IMR-90 (cell line): ENCODE data around the gene MAFG. TPM values are rescaled to one million over a fixed set of nuclear protein-coding genes. Genes with fewer than 3 reads are reported as not detected.

ENCODE experiments used
- ATAC-seq: fragments of 200-7000 bp; cut with Tn5 transposase; 2 replicates; pipeline ENCODE4 v1.9.1; 2020; ENCODE audit warnings: low read depth, mild to moderate bottlenecking, moderate library complexity
- BruUV-seq: library from RNA; stranded (reverse); fragments of 400-500 nt; replicated peaks from 2 replicates; lab custom pipeline; 2021; lab: Mats Ljungman, UMichigan
- CTCF ChIA-PET: fragments of 300-600 bp; formaldehyde crosslinking; extraction: SDS; loops from one replicate; lab custom pipeline; 2021; ENCODE audit warnings: antibody characterized with exemption; lab: Yijun Ruan, JAX
- POLR2A ChIA-PET: fragments of 300-600 bp; sonication (Branson Sonifier 250); formaldehyde crosslinking; loops from one replicate; lab custom pipeline; 2022; ENCODE audit warnings: antibody characterized with exemption; ENCODE audit not compliant: unreplicated experiment; lab: Charles Lee
- DNase-seq: peaks from one replicate; pipeline ENCODE4 v3.0.0; 2013
- H2AFZ ChIP-seq: replicated peaks from 2 replicates; pipeline ENCODE3; 2013; ENCODE audit warnings: low read length, mild to moderate bottlenecking; ENCODE audit not compliant: poor library complexity
- H2AK5ac ChIP-seq: 2 replicates; pipeline ENCODE4 v1.6.1; 2013; ENCODE audit warnings: low read depth, low read length, inconsistent platforms
- H2AK9ac ChIP-seq: replicated peaks from 2 replicates; pipeline ENCODE3; 2013; ENCODE audit warnings: mild to moderate bottlenecking, low read depth, low read length, moderate library complexity; ENCODE audit not compliant: poor library complexity
- H2BK120ac ChIP-seq: 2 replicates; pipeline ENCODE4 v1.6.1; 2013; ENCODE audit warnings: low read depth, low read length, inconsistent platforms
- H2BK15ac ChIP-seq: 3 replicates; pipeline ENCODE4 v1.6.1; 2013; ENCODE audit warnings: low read depth, low read length, inconsistent platforms
- H2BK20ac ChIP-seq: 2 replicates; pipeline ENCODE4 v1.6.1; 2013; ENCODE audit warnings: low read depth, mild to moderate bottlenecking, inconsistent platforms, low read length, moderate library complexity
- H2BK5ac ChIP-seq: 2 replicates; pipeline ENCODE4 v1.6.1; 2013; ENCODE audit warnings: mild to moderate bottlenecking, low read depth, low read length, inconsistent platforms; ENCODE audit not compliant: poor library complexity, severe bottlenecking
- H3K14ac ChIP-seq: replicated peaks from 2 replicates; pipeline ENCODE4 v1.6.1; 2013; ENCODE audit warnings: low read depth, low read length, inconsistent platforms
- H3K18ac ChIP-seq: 2 replicates; pipeline ENCODE4 v1.6.1; 2013; ENCODE audit warnings: low read depth, low read length, control low read depth
- H3K23ac ChIP-seq: 2 replicates; pipeline ENCODE4 v1.6.1; 2013; ENCODE audit warnings: low read depth, low read length, inconsistent platforms
- H3K27ac ChIP-seq: 2 replicates; pipeline ENCODE4 v1.5.1; 2013; ENCODE audit warnings: mild to moderate bottlenecking, control low read depth, low read length; ENCODE audit not compliant: insufficient read depth
- H3K27me3 ChIP-seq: 2 replicates; pipeline ENCODE4 v1.6.1; 2013; ENCODE audit warnings: low read length; ENCODE audit not compliant: control insufficient read depth, insufficient read depth
- H3K36me3 ChIP-seq: 2 replicates; pipeline ENCODE4 v1.6.1; 2013; ENCODE audit warnings: low read length, mixed read lengths; ENCODE audit not compliant: control insufficient read depth, insufficient read depth
- H3K4ac ChIP-seq: 2 replicates; pipeline ENCODE4 v1.6.1; 2013; ENCODE audit warnings: low read depth, low read length, inconsistent platforms
- H3K4me1 ChIP-seq: 2 replicates; pipeline ENCODE4 v1.6.1; 2013; ENCODE audit warnings: low read length, mixed read lengths; ENCODE audit not compliant: control insufficient read depth, insufficient read depth
- H3K4me2 ChIP-seq: 2 replicates; pipeline ENCODE4 v1.6.1; 2013; ENCODE audit warnings: low read depth, mild to moderate bottlenecking, control low read depth, low read length, moderate library complexity
- H3K4me3 ChIP-seq: 2 replicates; pipeline ENCODE4 v1.5.1; 2013; ENCODE audit warnings: low read depth, mild to moderate bottlenecking, control low read depth, low read length, moderate library complexity; ENCODE audit not compliant: insufficient read depth
- H3K56ac ChIP-seq: 2 replicates; pipeline ENCODE4 v1.6.1; 2013; ENCODE audit warnings: low read length, inconsistent platforms; ENCODE audit not compliant: insufficient read depth; ENCODE audit errors: extremely low read depth
- H3K79me1 ChIP-seq, 2 experiments: 2 replicates each; pipeline ENCODE4 v1.6.1; 2013; ENCODE audit warnings: low read length in 2 of 2, inconsistent platforms in 1 of 2, low read depth in 1 of 2
- H3K9ac ChIP-seq: 2 replicates; pipeline ENCODE4 v1.6.1; 2013; ENCODE audit warnings: low read depth, low read length, control low read depth
- H3K9me1 ChIP-seq: 2 replicates; pipeline ENCODE4 v1.6.1; 2013; ENCODE audit warnings: low read length, inconsistent platforms; ENCODE audit not compliant: insufficient read depth
- H3K9me3 ChIP-seq: 2 replicates; pipeline ENCODE4 v1.6.1; 2013; ENCODE audit warnings: low read length; ENCODE audit not compliant: control insufficient read depth, insufficient read depth
- H4K20me1 ChIP-seq: 2 replicates; pipeline ENCODE4 v1.6.1; 2013; ENCODE audit warnings: low read length, inconsistent platforms; ENCODE audit not compliant: insufficient read depth
- H4K5ac ChIP-seq: 2 replicates; pipeline ENCODE4 v1.6.1; 2013; ENCODE audit warnings: mild to moderate bottlenecking, low read depth, low read length, control low read depth
- H4K8ac ChIP-seq, 2 experiments: 2 replicates each; pipeline ENCODE4 v1.6.1; 2013; ENCODE audit warnings: low read depth in 2 of 2, low read length in 2 of 2, control low read depth in 1 of 2, inconsistent platforms in 1 of 2
- H4K91ac ChIP-seq: 2 replicates; pipeline ENCODE4 v1.6.1; 2013; ENCODE audit warnings: low read depth, low read length, inconsistent platforms; ENCODE audit not compliant: insufficient read depth
- BHLHE40 ChIP-seq: fragments of 150-350 bp; IDR thresholded peaks from 2 replicates; pipeline ENCODE4 v1.6.1; 2016; ENCODE audit warnings: mild to moderate bottlenecking, low read depth, low read length
- MAZ ChIP-seq: IDR thresholded peaks from 2 replicates; pipeline ENCODE4 v1.6.1; 2012; ENCODE audit warnings: low read depth, mild to moderate bottlenecking, low read length, improper control_type of control experiment, moderate library complexity, borderline replicate concordance
- NFE2L2 ChIP-seq: fragments of 150-350 bp; IDR thresholded peaks from 2 replicates; pipeline ENCODE4 v1.6.1; 2016; ENCODE audit warnings: low read depth, mild to moderate bottlenecking, low read length
- POLR2A ChIP-seq: IDR thresholded peaks from 2 replicates; pipeline ENCODE4 v1.6.1; 2012; ENCODE audit warnings: mild to moderate bottlenecking, low read depth, low read length
- RCOR1 ChIP-seq: IDR thresholded peaks from 2 replicates; pipeline ENCODE4 v1.6.1; 2012; ENCODE audit warnings: mild to moderate bottlenecking, low read length, improper control_type of control experiment; ENCODE audit not compliant: insufficient replicate concordance
- WGBS, 2 experiments: methylation state at CpG; one replicate each; pipeline versions ENCODE4 v1.1.5 to v1.1.7; 2013; ENCODE audit warnings: missing lambda C conversion rate in 2 of 2; ENCODE audit not compliant: insufficient read length in 1 of 2; ENCODE audit errors: extremely low coverage in 2 of 2; 5-methylcytosine and 5-hydroxymethylcytosine counted together
- dilution Hi-C: fragments of 300-500 bp; cut with HindIII; formaldehyde crosslinking; loops from one replicate; pipeline ENCODE4 v1.14.3; 2018; ENCODE audit warnings: low sequenced_read_pairs; ENCODE audit not compliant: unreplicated experiment
- in situ Hi-C: fragments of 300-500 bp; cut with MboI; formaldehyde crosslinking; loops from 3 replicates; pipeline ENCODE4 v1.14.3; 2019; ENCODE audit warnings: low sequenced_read_pairs, inconsistent platforms, mixed read lengths
- intact Hi-C: fragments of 100-400 bp; cut with micrococcal nuclease; formaldehyde crosslinking; loops from 2 replicates; pipeline ENCODE4 v1.10.0; 2022
- polyA plus RNA-seq, 3 experiments: library from polyadenylated mRNA; depleted of rRNA; stranded (reverse); fragments of >200 nt; gene quantifications; 2 replicates each; pipeline ENCODE4 v1.2.3, GENCODE V29; 2012; ENCODE audit warnings: low replicate concordance in 1 of 3
- total RNA-seq: library from RNA; depleted of rRNA; stranded (reverse); fragments of >200 nt; gene quantifications from 2 replicates; pipeline ENCODE4 v1.2.3, GENCODE V29; 2012
- TF ChIP-seq, protein P1 (sequence below): conservative IDR thresholded peaks from 2 replicates; pipeline ENCODE4 v1.5.1; 2012; ENCODE audit warnings: mild to moderate bottlenecking, low read depth, low read length, improper control_type of control experiment

The MAFG gene
- total and polyA plus RNA-seq, 2 of the 4 experiments (the other 2 are of a cell fraction): 6.1 to 15.4 TPM

DNA sequence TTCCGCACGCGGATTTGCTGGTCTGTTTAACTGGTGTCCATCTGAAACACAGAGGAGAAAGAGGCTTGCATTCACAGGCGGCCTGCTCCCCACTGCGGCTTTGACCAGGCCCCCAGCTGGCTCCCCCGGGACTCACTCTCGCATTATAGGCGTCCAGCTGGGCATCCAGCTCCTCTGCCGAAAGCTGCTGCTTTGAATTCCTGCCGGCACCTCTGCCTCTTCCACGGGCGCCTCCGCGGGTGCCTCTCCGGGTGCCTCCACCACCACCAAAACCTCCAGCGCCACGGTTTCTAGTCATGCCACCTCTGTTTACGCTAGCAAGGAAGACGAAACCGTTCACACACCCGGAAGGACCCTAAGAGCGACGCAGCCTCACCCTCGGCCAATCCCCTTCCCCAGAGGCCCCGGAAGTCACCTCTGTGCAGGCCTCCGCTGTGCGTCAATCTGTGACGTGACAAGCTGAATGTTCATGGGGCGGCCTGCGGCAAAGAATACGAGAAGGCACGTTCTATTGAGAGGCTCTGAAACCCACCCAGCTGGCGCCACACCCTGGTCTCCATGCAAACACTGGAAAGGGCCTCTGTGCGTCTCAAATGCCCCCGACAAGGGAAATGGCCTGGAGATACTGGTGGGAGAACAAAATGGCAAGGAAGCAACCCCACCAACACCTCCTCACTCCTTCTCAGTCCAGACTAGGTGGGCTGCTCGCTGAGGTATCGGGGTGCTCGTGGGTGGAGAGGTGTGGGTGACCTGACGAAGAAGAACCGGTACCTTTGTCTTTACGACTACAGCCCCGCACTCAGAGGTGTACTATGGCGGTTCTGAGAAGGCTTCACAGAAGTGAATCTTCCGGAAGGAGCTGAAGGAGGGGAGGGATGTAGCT is 39.2 kb downstream of the MAFG start:
- H3K23ac ChIP-seq: no peak overlapping the region
- CTCF ChIA-PET: no interaction called here
- 95% methylated on average over 26 of the region's 44 CpGs; no CpG with 5 or more reads in 1 of the 2 experiments for WGBS, 2 experiments
- no peak overlapping the region for H3K14ac ChIP-seq
- no peak overlapping the region for H4K5ac ChIP-seq
- intact Hi-C loops: no loop called here
- H4K20me1 ChIP-seq: peaks cover 20% of the 10 kb centered on the region
- no peak overlapping the region for H3K18ac ChIP-seq
- H2AK5ac ChIP-seq: no peak overlapping the region
- in situ Hi-C loops: no loop called here
- no peak overlapping the region for H3K4ac ChIP-seq
- no peak overlapping the region for H4K8ac ChIP-seq
- H3K56ac ChIP-seq: no peak overlapping the region
- H2BK15ac ChIP-seq: no peak overlapping the region
- H3K36me3 ChIP-seq: peaks cover 58% of the 10 kb centered on the region
- peaks cover 4% of the 10 kb centered on the region; the same call in 1 of the 2 replicates for H3K4me1 ChIP-seq
- 0 out of 2 replicates have a peak, but pooled peaks cover 4% of the 10 kb centered on the region for H3K9me1 ChIP-seq
- H3K9me3 ChIP-seq: no peaks in the 10 kb centered on the region
- H3K9ac ChIP-seq: no peak overlapping the region
- BruUV-seq: no TSS peak
- H3K79me1 ChIP-seq: peaks cover 42 to 73% of the 10 kb centered on the region in 2 experiments
- TF ChIP-seq RCOR1: no peak
- TF ChIP-seq, protein P1, sequence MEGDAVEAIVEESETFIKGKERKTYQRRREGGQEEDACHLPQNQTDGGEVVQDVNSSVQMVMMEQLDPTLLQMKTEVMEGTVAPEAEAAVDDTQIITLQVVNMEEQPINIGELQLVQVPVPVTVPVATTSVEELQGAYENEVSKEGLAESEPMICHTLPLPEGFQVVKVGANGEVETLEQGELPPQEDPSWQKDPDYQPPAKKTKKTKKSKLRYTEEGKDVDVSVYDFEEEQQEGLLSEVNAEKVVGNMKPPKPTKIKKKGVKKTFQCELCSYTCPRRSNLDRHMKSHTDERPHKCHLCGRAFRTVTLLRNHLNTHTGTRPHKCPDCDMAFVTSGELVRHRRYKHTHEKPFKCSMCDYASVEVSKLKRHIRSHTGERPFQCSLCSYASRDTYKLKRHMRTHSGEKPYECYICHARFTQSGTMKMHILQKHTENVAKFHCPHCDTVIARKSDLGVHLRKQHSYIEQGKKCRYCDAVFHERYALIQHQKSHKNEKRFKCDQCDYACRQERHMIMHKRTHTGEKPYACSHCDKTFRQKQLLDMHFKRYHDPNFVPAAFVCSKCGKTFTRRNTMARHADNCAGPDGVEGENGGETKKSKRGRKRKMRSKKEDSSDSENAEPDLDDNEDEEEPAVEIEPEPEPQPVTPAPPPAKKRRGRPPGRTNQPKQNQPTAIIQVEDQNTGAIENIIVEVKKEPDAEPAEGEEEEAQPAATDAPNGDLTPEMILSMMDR: no peak
- no peak for TF ChIP-seq BHLHE40
- no peak for TF ChIP-seq POLR2A
- no peak for TF ChIP-seq NFE2L2
- no peak for TF ChIP-seq MAZ
- POLR2A ChIA-PET: no interaction called here
- no peak overlapping the region for H2BK5ac ChIP-seq
- no peak overlapping the region for H2AFZ ChIP-seq
- H2BK20ac ChIP-seq: no peak overlapping the region
- H2AK9ac ChIP-seq: no peak overlapping the region
- DNase-seq (no peak), ATAC-seq (no peak)
- H3K27ac ChIP-seq: no peak overlapping the region
- no peak overlapping the region for H4K91ac ChIP-seq
- no peak overlapping the region for H3K4me2 ChIP-seq
- dilution Hi-C loops: no loop called here
- no peak overlapping the region for H3K4me3 ChIP-seq
- no peak overlapping the region for H2BK120ac ChIP-seq
- no peaks in the 10 kb centered on the region for H3K27me3 ChIP-seq
